ENCODE measurements around the gene TOX3.

TOX3 gene

GRCh38 chr16:52488837-52489289 lies 58.1 kb downstream of the TOX3 start:
- Histone ChIP-seq H3K9me3 (ENCODE audit: control insufficient read depth, insufficient read depth, low read depth, low read length) (no peaks in the 10 kb centered on the region), H3K4me1 (ENCODE audit: control insufficient read depth, insufficient read depth, low read length) (no peaks in the 10 kb centered on the region), H3K36me3 (ENCODE audit: control insufficient read depth in 2 of 2, insufficient read depth in 1 of 2, low read length in 2 of 2) (no peaks in the 10 kb centered on the region), H3K4me3 (ENCODE audit: low read depth, low read length) (no peak overlapping the region), H3K27ac (ENCODE audit: extremely low read depth, low read depth, low read length) (no peak overlapping the region)
- ChIA-PET POLR2A (no interaction called here), CTCF (no interaction called here)
- TF ChIP-seq ZNF239 (tag by site-specific recombination; IDR thresholded peaks at IDR 0.05) (no peak), ZNF510 (tag by site-specific recombination; IDR thresholded peaks at IDR 0.05; ENCODE audit: insufficient replicate concordance) (no peak), ZNF529 (tag by site-specific recombination; IDR thresholded peaks at IDR 0.05; ENCODE audit: insufficient replicate concordance) (no peak), SETDB1 (IDR thresholded peaks at IDR 0.05; ENCODE audit: insufficient read length, low read length) (no peak), ZNF24 (tag by site-specific recombination; IDR thresholded peaks at IDR 0.05) (no peak), ZBTB21 (tag by site-specific recombination; IDR thresholded peaks at IDR 0.05) (no peak), BCL6B (tag by site-specific recombination; IDR thresholded peaks at IDR 0.05) (no peak), ZSCAN18 (tag by site-specific recombination; IDR thresholded peaks at IDR 0.05) (no peak), KLF1 (tag by site-specific recombination; IDR thresholded peaks at IDR 0.05) (no peak), ZNF211 (tag by site-specific recombination; IDR thresholded peaks at IDR 0.05; ENCODE audit: low read depth) (no peak), TRIM28 (IDR thresholded peaks at IDR 0.05; ENCODE audit: borderline replicate concordance, low read length) (no peak), ZNF658 (tag by site-specific recombination; IDR thresholded peaks at IDR 0.05) (no peak), PRDM1 (tag by site-specific recombination; IDR thresholded peaks at IDR 0.05) (no peak), ZNF600 (tag by site-specific recombination; IDR thresholded peaks at IDR 0.05) (no peak), ZNF292 (tag by site-specific recombination; IDR thresholded peaks at IDR 0.05; ENCODE audit: borderline replicate concordance, low read depth) (no peak)

DNA sequence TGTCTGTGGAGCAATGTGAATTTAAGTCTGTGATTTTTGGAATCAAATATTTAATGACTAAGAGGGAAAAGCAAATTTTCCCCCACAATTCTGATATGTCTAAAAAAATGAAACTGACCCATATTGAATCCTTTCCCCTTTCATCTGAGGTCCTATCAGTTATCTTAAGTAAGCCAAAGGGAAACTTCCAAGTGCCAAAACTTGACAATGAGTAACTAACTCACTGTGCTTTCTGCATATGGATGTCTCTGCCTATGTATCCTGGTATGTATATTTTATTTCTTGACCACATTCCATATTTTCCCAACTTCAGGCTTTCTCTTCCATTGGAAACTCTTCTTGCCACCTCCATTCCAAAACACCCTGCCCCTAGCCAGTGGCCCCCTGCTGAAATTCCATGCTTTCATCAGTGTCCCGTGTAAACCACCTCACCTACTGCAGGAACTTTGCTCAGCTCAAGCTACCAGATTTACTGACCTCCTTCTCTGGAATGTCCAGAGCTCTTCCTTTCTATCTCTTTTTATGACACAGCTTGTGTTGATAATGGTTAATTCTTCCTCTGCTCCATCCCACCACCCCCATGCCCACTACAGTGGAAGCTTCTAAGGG lies 59.0 kb downstream of the TOX3 start:
- Histone ChIP-seq H3K27ac (ENCODE audit: extremely low read depth, low read depth, low read length) (no peak overlapping the region), H3K4me1 (ENCODE audit: control insufficient read depth, insufficient read depth, low read length) (no peaks in the 10 kb centered on the region), H3K9me3 (ENCODE audit: control insufficient read depth, insufficient read depth, low read depth, low read length) (no peaks in the 10 kb centered on the region), H3K4me3 (ENCODE audit: low read depth, low read length) (no peak overlapping the region), H3K36me3 (ENCODE audit: control insufficient read depth in 2 of 2, insufficient read depth in 1 of 2, low read length in 2 of 2) (no peaks in the 10 kb centered on the region)
- POLR2A ChIA-PET = no interaction called here
- no peak for TF ChIP-seq INSM2 (tag by site-specific recombination; IDR thresholded peaks at IDR 0.05)
- CTCF ChIA-PET = no interaction called here

GRCh38 chr16:52480237-52480636 lies 66.7 kb downstream of the TOX3 start:
- Histone ChIP-seq H3K4me1 (ENCODE audit: control insufficient read depth, insufficient read depth, low read length) (peaks cover 11% of the 10 kb centered on the region), H3K4me3 (ENCODE audit: low read depth, low read length) (no peak overlapping the region), H3K27ac (ENCODE audit: extremely low read depth, low read depth, low read length) (no peak overlapping the region), H3K9me3 (ENCODE audit: control insufficient read depth, insufficient read depth, low read depth, low read length) (no peaks in the 10 kb centered on the region), H3K36me3 (ENCODE audit: control insufficient read depth in 2 of 2, insufficient read depth in 1 of 2, low read length in 2 of 2) (no peaks in the 10 kb centered on the region)
- CTCF ChIA-PET = no interaction called here
- POLR2A ChIA-PET = no interaction called here
- no peak for TF ChIP-seq ZNF354C (tag by site-specific recombination; IDR thresholded peaks at IDR 0.05; ENCODE audit: borderline replicate concordance, low read depth)
- no peak for TF ChIP-seq ZNF24 (tag by site-specific recombination; IDR thresholded peaks at IDR 0.05)
- TF ChIP-seq, protein P1, sequence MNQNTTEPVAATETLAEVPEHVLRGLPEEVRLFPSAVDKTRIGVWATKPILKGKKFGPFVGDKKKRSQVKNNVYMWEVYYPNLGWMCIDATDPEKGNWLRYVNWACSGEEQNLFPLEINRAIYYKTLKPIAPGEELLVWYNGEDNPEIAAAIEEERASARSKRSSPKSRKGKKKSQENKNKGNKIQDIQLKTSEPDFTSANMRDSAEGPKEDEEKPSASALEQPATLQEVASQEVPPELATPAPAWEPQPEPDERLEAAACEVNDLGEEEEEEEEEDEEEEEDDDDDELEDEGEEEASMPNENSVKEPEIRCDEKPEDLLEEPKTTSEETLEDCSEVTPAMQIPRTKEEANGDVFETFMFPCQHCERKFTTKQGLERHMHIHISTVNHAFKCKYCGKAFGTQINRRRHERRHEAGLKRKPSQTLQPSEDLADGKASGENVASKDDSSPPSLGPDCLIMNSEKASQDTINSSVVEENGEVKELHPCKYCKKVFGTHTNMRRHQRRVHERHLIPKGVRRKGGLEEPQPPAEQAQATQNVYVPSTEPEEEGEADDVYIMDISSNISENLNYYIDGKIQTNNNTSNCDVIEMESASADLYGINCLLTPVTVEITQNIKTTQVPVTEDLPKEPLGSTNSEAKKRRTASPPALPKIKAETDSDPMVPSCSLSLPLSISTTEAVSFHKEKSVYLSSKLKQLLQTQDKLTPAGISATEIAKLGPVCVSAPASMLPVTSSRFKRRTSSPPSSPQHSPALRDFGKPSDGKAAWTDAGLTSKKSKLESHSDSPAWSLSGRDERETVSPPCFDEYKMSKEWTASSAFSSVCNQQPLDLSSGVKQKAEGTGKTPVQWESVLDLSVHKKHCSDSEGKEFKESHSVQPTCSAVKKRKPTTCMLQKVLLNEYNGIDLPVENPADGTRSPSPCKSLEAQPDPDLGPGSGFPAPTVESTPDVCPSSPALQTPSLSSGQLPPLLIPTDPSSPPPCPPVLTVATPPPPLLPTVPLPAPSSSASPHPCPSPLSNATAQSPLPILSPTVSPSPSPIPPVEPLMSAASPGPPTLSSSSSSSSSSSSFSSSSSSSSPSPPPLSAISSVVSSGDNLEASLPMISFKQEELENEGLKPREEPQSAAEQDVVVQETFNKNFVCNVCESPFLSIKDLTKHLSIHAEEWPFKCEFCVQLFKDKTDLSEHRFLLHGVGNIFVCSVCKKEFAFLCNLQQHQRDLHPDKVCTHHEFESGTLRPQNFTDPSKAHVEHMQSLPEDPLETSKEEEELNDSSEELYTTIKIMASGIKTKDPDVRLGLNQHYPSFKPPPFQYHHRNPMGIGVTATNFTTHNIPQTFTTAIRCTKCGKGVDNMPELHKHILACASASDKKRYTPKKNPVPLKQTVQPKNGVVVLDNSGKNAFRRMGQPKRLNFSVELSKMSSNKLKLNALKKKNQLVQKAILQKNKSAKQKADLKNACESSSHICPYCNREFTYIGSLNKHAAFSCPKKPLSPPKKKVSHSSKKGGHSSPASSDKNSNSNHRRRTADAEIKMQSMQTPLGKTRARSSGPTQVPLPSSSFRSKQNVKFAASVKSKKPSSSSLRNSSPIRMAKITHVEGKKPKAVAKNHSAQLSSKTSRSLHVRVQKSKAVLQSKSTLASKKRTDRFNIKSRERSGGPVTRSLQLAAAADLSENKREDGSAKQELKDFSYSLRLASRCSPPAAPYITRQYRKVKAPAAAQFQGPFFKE (tag by site-specific recombination; IDR thresholded peaks at IDR 0.05; ENCODE audit: borderline replicate concordance) = no peak
- TF ChIP-seq HOXC10 (CRISPR knock-in tag; IDR thresholded peaks at IDR 0.05) = no peak
- TF ChIP-seq SCRT1 (tag by site-specific recombination; IDR thresholded peaks at IDR 0.05; ENCODE audit: borderline replicate concordance) = no peak
- TF ChIP-seq ZNF571 (tag by site-specific recombination; IDR thresholded peaks at IDR 0.05) = no peak
- TF ChIP-seq ZNF658 (tag by site-specific recombination; IDR thresholded peaks at IDR 0.05) = no peak
- no peak for TF ChIP-seq ZNF792 (tag by site-specific recombination; IDR thresholded peaks at IDR 0.05)

All from HEK293 (cell line).